Bone marrow (tissue), 2 donors: ENCODE data around the gene CCDC12.

Source experiments
- DNase-seq, 2 donors: peaks; one replicate each; lab custom pipeline; 2025; lab: John Stamatoyannopoulos, UW

Gene CCDC12

GRCh38 chr3:47007482-47008233, 31.1 kb upstream of the CCDC12 start:
- DNase-seq: no peak

GRCh38 chr3:47007001-47007400, 30.5 kb upstream of the CCDC12 start:
- no peak for DNase-seq

- no peak for DNase-seq
These were observed 29.7 kb upstream of the CCDC12 start for GRCh38 chr3:47006145-47006651.

GRCh38 chr3:47005212-47006144, 28.9 kb upstream of the CCDC12 start:
- DNase-seq: no peak

GRCh38 chr3:47004369-47005211, 28.0 kb upstream of the CCDC12 start:
- no peak for DNase-seq

- DNase-seq: no peak
These were observed 27.2 kb upstream of the CCDC12 start for GRCh38 chr3:47003461-47004368.

GRCh38 chr3:47003056-47003410, 26.5 kb upstream of the CCDC12 start:
- DNase-seq: no peak

- no peak for DNase-seq
These were observed 25.9 kb upstream of the CCDC12 start for GRCh38 chr3:47002171-47003055.

GRCh38 chr3:47001731-47002170, 25.2 kb upstream of the CCDC12 start:
- DNase-seq: no peak

GRCh38 chr3:47000922-47001730, 24.6 kb upstream of the CCDC12 start:
- DNase-seq: no peak

- DNase-seq: no peak
These were observed 23.8 kb upstream of the CCDC12 start for GRCh38 chr3:47000198-47000815.

- DNase-seq: no peak
These were observed 23.1 kb upstream of the CCDC12 start for GRCh38 chr3:46999516-47000197.

GRCh38 chr3:46998852-46999515, 22.4 kb upstream of the CCDC12 start:
- DNase-seq: no peak

- DNase-seq: peak; percentile 21 to 51
These were observed 21.7 kb upstream of the CCDC12 start for GRCh38 chr3:46998121-46998851.

- no peak for DNase-seq
These were observed 21.0 kb upstream of the CCDC12 start for GRCh38 chr3:46997453-46998091.
